ENCODE measurements around the gene AP4S1.
"Not testable (repeated sequence)": the region's sequence is repeated elsewhere in the genome, so short reads cannot be mapped to it uniquely, and the experiment has no call there.

Gene AP4S1

GRCh38 chr14:31045501-31046080, 20.1 kb downstream of the AP4S1 start:
- no peak for DNase-seq

GRCh38 chr14:31047503-31047902, 22.1 kb downstream of the AP4S1 start:
- DNase-seq: no peak

- DNase-seq: no peak
These were observed 25.6 kb downstream of the AP4S1 start for GRCh38 chr14:31051023-31051422.

DNA sequence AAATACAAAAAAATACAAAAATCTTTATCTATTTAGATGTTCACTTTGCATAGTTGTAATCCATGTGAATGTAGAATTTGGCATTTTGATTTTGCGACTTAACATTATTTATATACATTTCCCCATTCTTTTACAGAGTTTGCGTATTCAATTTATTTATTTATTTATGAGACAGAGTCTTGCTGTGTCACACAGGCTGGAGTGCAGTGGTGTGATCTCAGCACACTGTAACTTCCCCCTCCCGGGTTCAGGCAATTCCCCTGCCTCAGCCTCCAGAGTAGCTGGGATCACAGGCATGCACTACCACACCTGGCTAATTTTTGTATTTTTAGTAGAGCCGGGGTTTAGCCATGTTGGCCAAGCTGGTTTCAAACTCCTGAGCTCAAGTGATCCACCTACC, 26.1 kb downstream of the AP4S1 start:
- DNase-seq: no peak

- DNase-seq: not testable (repeated sequence)
These were observed 27.6 kb downstream of the AP4S1 start for GRCh38 chr14:31052905-31053586.

DNA sequence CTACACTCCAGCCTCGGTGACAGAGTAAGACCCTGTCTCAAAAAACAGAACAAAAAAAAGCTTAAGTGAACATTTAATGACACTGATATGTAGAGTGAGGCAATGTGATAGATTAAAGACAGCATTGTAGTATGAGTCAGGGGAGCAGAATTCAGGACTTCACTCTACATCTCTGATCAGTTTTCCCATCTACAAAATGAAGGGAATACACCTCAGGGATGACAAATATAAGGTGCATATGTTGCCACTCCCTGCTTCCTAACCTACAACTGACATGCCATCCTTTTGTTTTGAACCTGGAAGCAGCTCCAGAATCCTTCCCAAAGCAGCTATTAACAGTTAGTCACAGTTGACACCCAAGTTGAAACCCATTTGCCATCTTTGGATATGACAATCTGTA, 31.6 kb downstream of the AP4S1 start:
- no peak for DNase-seq

DNA sequence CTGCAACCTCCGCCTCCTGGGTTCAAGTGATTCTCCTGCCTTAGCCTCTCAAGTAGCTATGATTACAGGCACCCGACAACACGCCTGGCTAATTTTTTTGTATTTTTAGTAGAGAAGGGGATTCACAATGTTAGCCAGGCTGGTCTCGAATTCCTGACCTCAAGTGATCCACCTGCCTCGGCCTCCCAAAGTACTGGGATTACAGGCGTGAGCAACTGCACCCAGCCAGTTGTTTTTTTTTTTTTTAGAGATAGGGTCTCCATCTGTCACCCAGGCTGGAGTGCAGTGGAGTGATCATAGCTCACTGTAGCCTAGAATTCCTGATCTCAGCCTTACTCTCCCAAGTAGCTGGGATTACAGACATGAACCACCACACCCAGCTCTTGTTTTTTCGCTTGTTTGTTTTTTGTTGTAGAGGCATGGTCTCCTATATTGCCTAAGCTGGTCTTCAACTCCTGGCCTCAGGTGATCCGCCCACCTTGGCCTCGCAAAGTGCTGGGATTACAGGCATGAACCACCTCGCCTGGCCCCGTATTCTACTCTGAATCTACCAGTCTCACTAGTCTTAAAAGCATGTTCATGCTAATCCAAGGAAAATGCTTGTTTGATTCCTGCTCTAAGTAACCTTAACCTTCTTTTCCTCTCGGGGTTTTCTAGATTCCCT, 32.4 kb downstream of the AP4S1 start:
- no peak for DNase-seq

DNA sequence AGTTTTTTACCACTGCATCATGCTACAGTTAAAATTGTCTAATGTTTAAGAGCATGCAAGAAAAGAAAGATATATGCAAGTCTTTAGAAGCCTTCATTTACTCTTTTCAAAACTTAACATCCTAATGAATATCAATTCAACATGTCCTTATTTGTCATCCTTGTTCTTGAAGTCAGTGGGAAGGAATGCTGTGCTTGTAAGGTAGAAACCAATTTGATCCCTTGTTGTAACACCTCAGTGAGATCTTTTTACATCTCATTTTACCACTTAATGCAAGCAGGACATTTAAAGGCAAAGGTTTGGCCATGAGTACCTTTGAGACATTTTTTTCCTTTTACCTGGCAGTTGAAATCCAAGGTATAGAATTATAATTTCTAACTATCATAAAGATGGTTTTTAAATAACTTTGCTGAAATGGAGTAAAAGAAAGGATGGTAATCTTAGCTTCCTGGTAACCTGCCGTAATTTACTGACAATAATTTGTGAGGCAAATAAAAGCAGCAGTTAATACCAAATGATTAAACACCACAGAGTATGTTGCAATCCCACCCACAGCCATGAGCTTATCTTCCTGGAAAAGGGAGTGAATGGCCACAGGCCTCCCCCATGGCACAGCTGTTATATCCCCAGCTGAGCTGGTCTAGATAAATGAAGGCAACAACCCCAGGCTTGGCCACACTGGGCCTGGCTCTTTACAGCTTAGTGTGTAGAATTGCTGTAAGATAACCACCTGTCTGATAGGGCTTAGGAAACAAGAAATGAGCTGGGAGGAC, 33.9 kb downstream of the AP4S1 start:
- no peak for DNase-seq

DNA sequence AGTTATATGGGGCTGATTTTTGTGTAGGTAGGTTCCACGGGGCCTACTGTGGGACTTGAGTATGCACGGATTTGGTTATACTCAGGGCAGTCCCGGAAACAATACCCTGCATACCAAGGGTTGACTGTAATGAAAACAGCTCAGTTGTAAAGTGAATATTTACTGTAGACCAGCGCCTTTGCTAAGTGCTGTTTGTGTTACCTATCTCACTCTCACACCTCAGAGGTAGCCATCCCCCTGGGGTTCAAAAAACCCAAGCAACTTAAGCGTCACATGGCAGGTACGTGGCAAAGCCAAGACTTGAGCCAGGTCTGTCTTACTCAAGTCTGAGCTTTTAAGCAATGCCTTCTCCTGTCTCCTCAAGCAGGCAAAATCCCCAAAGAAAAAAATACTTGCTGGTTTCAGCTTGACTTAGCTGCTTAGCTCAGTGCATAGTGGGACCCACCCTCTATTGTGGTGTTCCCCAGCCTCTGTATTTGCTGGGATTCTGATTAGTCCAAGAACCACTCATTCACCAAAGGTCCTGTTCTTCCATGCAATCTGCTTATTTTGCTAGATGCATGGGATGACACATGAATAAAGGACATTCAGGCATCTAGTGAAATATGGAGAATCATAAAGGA, 34.9 kb downstream of the AP4S1 start:
- DNase-seq: no peak

- DNase-seq: not testable (repeated sequence)
These were observed 37.5 kb downstream of the AP4S1 start for GRCh38 chr14:31062908-31063307.

DNA sequence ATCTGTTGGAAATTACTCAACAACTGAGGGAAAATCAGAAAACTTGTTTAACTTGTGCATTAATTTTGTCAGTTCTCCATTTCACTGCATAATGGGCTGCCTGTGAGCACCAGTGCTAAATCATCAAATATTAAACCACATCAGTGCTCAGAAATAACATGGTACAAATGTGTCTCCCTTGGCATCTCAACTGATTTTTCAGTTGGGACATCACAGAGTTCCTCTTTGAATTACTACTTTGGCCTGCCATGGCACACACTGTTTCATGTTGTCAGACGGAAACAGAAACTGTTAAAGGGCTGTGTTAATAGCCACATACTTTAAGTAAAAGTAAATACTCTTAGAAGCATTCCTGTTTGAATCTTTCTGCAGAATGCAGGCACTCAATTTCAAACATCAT, 42.8 kb downstream of the AP4S1 start:
- no peak for DNase-seq

- no peak for DNase-seq
These were observed 43.9 kb downstream of the AP4S1 start for GRCh38 chr14:31069343-31069742.

DNA sequence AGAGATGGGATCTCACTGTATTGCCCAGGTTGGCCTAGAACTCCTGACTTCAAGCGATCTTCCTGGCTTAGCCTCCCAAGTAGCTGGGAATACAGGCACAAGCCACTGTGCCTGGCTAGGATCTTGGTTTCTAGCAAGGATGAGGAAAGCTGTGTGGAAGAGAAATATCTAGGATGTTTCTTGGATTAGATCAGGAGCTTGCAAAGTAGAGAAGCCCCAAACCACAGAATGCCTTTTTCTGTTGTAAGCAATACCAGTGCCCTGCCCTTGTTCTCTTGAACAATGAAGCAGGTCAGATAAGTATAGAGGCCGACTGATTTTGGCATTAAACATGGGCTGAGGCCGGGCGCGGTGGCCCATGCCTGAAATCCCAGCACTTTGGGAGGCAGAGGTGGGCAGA, 45.0 kb downstream of the AP4S1 start:
- DNase-seq: no peak

DNA sequence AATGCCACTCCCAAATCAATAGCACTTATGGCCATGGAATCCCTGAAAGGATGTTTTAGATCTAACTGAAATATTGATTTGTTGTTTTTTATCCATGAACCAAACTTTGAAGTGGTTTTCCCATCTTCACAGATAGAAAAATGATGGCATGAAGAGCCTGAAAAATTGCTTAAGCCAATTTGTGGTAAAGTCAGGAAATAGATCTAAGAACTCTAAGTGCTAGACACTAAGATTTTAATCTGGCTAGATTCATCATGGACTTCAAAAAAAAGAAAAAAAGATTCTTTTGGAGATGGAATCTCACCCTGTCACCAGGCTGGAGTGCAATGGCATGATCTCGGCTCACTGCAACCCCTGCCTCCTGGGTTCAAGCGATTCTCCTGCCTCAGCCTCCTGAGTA, 45.7 kb downstream of the AP4S1 start:
- DNase-seq: no peak

DNA sequence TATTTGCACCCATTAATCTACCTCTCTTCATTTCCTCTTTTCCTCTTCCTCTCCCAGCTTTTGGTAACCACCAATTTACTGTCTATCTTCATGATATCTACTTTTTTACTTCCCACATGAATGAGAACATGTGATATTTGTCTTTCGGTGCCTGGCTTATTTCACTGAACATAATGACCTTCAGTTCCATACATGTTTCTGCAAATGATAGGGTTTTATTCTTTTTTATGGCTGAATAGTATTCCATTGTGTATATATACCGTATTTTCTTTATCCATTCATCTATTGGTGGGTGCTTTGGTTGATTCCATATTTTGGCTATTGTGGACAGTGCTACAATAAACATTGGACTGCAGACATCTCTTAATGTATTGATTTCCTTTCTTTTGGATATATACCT, 49.7 kb downstream of the AP4S1 start:
- no peak for DNase-seq

GRCh38 chr14:31078766-31079165, 53.3 kb downstream of the AP4S1 start:
- DNase-seq: no peak

DNA sequence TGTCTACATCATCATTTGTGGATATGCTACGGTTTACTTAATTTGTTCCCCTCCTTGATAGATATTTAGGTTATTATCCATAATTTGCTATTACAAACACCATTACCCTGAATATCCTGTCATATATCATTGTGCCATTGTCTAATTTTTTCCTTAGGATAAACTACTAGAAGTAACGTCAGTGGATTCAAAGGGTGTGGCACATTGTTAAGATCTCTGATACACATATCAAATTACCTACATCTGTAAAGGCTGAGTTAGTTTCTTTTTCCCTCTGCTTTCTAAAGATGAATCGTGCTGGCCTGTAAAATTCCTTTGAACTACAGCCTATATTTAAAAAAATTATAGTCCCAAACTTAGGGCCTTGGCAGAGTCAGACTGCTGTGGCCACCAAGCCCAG, 54.6 kb downstream of the AP4S1 start:
- DNase-seq: no peak

GRCh38 chr14:31080484-31080883, 55.0 kb downstream of the AP4S1 start:
- no peak for DNase-seq

DNA sequence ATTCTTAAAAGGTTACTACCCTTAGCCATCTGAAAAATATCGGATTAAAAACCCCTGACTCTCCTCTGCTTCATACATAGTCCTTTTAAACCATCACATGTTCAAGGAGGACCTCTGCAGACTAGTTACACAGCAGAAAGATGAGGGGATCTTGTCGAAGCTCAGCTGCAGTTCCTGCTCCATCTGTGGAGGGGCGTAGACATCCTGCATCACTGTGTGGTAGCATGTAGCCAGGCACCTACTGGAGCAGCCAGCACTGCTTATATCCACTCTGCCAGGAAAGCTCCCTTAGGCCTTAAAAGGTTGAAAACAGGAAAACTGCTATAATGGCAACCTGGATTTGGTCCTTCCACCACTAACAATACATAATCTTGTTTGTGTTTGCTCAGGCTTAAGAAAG, 58.3 kb downstream of the AP4S1 start:
- DNase-seq: no peak

GRCh38 chr14:31084385-31084784, 58.9 kb downstream of the AP4S1 start:
- no peak for DNase-seq

DNA sequence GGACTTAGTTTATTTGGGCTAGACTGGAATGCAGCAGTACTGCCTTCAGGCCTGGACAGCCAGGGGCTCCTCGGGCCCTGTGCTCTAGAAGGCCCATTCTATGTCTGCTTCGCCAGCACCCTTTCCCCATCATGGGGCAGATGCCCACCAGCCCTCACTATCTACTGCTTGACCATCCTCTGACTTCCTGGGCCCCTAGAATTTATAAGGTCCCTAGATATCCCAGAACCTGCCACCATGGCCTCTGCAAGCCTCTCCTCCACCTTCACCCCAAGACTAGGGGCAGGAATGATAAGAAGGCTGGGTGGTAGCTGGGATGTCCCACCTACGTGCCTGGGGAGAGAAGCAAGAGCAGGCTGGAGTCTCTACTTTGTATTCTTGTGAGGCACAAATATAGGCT, 59.6 kb downstream of the AP4S1 start:
- no peak for DNase-seq

DNA sequence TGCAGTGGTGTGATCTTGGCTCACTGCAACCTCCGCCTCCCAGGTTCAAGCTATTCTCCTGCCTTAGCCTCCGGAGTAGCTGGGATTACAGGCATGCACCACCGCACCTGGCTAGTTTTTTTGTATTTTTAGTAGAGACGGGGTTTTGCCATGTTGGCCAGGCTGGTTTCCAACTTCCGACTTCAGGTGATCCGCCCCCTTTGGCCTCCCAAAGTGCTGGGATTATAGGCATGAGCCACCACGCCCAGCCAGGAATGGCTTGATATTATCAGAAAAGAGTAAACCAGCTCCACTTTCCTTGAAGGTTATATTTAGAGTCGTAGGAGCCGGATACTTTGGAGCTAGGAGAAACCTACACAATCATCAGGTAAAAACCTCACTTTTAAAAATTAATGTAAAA, 61.0 kb downstream of the AP4S1 start:
- DNase-seq: not testable (repeated sequence)
